Spinal cord (tissue), 10 donors: Measurements from ENCODE around the gene CTBP2. TPM values are rescaled to one million over a fixed set of nuclear protein-coding genes. Genes with fewer than 3 reads are reported as not detected.
A peak's percentile ranks its signal among the peaks of the same experiment; 100 is the strongest.

ENCODE experiments used
- DNase-seq, 6 donors: peaks; one replicate each; pipeline versions ENCODE4 v3.0.0 to v3.0.0-alpha.2; 2013 to 2015; ENCODE audit warnings: low spot score in 6 of 6, low read depth in 4 of 6
- H3K27ac ChIP-seq: one replicate; pipeline ENCODE4 v1.5.1; 2013; ENCODE audit warnings: low read depth, low read length, control low read depth
- H3K27me3 ChIP-seq: one replicate; pipeline ENCODE4 v1.6.1; 2013; ENCODE audit warnings: low read length; ENCODE audit not compliant: control insufficient read depth, insufficient read depth
- H3K36me3 ChIP-seq: one replicate; pipeline ENCODE4 v1.6.1; 2013; ENCODE audit warnings: low read length; ENCODE audit not compliant: control insufficient read depth, insufficient read depth
- H3K4me1 ChIP-seq: one replicate; pipeline ENCODE4 v1.6.1; 2013; ENCODE audit warnings: low read length; ENCODE audit not compliant: control insufficient read depth, insufficient read depth
- H3K4me3 ChIP-seq: one replicate; pipeline ENCODE4 v1.5.1; 2013; ENCODE audit warnings: low read depth, low read length, control low read depth
- H3K9me3 ChIP-seq: one replicate; pipeline ENCODE4 v1.6.1; 2013; ENCODE audit warnings: low read length; ENCODE audit not compliant: control insufficient read depth, insufficient read depth
- WGBS: methylation state at CpG from one replicate; pipeline ENCODE4 v1.1.5; 2013; ENCODE audit warnings: missing lambda C conversion rate; ENCODE audit not compliant: insufficient coverage; 5-methylcytosine and 5-hydroxymethylcytosine counted together
- polyA plus RNA-seq, 2 donors: library from polyadenylated mRNA; unstranded; fragments of 120-200 nt; gene quantifications; one replicate each; pipeline ENCODE4 v1.2.1, GENCODE V29; 2013; ENCODE audit not compliant: insufficient read length in 2 of 2
- total RNA-seq, 2 donors: library from RNA; depleted of rRNA in 1 of 2; stranded (reverse); fragments of 120-200 nt in 1 of 2; fragments of >200 nt in 1 of 2; gene quantifications; one replicate each; pipeline versions ENCODE4 v1.2.3 to v1.2.4, GENCODE V29; 2013 to 2014
- donor health status: healthy.

CTBP2 gene
- total and polyA plus RNA-seq, 4 donors: 44.2 to 96.2 (median 83.9) TPM

DNA sequence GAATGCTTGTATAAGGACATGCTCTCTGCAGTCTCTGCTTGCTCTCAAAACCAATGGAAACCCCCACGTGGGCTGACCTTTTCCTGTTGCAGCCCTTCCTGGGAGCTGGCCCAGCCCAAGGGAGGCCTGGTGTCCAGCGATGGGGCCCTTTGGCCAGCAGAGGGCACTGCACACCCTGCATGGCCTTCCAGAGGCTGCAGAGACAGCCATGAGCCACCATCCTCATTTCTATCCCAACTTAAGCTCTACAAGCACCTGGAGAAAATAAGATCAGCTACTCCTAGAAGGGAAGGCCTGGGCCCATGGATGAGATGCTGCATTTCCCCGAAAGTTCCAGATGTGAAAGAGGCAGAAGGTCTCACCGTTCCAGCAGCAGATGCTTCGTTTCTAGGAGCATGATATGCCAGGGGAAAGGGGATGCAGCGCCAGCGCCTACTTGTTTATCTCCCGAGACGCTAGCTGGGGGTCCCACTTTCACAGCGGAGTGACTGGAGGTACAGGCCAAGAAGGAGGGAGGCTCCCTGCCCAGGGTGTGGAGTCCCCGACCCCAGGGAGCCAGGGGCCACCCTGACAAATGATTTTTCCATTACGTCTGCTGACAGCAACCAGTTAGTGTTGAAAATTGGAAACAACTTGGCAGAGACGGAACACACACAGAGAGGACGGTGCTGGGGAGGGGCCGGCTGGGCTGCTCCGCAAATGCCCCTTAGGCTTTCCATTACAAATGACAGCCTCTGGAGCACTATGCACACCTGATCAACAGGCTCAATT, 112.1 kb downstream of the CTBP2 start:
- Histone ChIP-seq H3K4me1 (peaks cover 55% of the 10 kb centered on the region), H3K9me3 (no peaks in the 10 kb centered on the region), H3K36me3 (peaks cover 14% of the 10 kb centered on the region), H3K27me3 (no peaks in the 10 kb centered on the region), H3K4me3 (no peak overlapping the region), H3K27ac (peak overlapping the region; percentile 57)
- peak in 5 of 6 donors; percentile 71 to 93 (median 79) for DNase-seq
- WGBS: 22% methylated on average over 15 of the region's 16 CpGs

DNA sequence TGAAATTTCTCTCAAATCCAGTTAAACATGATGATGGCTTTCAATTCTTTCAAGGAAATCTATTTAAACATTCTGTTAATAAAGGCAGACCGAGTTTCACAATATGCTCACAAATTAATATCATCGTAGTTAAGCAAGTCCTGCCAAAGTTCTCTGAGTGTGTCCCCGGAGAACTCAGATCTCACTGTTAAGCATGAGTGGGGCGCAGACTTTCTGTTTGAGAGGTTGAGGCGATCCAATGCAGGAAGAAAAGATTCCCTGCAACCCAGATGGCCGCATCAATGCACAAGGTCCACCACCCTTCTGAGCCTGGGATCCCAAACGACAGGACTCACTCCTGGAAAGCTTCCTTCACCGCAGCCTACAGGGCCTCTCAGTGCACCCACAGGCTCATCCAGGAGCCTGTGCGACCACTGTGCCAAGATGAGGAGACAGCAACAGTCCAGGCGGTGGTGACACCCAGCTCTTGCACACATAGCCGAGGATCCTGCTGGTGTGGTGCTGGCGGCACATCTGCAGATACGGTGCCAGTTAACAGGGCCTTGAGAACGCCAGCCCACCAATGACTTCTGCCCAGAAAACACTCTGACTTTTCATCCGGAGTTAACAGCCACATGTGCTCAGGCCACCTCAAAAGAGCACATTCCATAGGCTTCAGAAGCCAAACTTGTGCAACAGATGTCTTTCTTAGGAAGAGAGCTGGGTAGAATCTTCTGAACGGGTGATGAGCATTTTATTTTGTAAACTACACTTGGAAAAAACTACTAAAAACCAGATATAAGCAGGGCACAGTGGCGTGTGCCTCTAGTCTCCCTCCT, 116.3 kb downstream of the CTBP2 start:
- Histone ChIP-seq H3K27ac (peak overlapping the region; percentile 6), H3K36me3 (peaks cover 2% of the 10 kb centered on the region), H3K4me1 (peaks cover 48% of the 10 kb centered on the region), H3K9me3 (no peaks in the 10 kb centered on the region), H3K4me3 (no peak overlapping the region), H3K27me3 (no peaks in the 10 kb centered on the region)
- DNase-seq: no peak
- WGBS: 76% methylated on average over 14 of the region's 17 CpGs

DNA sequence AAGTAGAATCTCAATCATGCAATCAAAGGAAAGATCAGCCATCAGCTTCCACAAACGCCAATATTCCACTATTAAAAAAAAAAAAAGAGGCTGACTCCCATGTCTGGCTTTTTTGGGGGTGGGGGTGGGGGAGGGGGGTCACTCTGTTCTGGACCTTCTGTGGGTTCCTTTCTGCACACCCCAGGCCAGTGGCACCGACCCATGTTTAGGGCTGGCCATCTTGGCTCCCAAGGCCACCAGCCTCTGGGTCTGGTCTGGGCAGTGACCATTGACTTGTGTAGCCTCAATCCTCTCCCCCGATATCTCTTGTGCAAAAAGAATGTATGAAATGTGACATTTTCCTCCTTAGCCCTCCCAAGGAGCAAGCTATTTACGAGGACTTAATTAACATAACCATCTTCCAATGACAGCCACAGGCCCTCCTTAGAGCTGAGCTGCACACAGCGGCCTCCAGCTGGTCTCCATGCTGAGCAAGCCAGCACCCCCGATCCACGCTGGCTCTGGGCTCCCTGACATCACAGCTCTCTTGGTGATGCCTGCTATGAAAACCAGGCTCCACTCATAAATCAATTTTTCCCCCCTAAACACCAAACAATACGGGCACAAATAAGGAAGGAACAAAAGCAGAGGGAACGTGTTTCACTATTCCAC, 118.4 kb downstream of the CTBP2 start:
- Histone ChIP-seq H3K36me3 (peaks cover 8% of the 10 kb centered on the region), H3K9me3 (no peaks in the 10 kb centered on the region), H3K27me3 (no peaks in the 10 kb centered on the region), H3K27ac (no peak overlapping the region), H3K4me3 (no peak overlapping the region), H3K4me1 (peaks cover 46% of the 10 kb centered on the region)
- 51% methylated on average over 5 of the region's 9 CpGs for WGBS
- peak in 2 of 6 donors; percentile 59 to 70 for DNase-seq

DNA sequence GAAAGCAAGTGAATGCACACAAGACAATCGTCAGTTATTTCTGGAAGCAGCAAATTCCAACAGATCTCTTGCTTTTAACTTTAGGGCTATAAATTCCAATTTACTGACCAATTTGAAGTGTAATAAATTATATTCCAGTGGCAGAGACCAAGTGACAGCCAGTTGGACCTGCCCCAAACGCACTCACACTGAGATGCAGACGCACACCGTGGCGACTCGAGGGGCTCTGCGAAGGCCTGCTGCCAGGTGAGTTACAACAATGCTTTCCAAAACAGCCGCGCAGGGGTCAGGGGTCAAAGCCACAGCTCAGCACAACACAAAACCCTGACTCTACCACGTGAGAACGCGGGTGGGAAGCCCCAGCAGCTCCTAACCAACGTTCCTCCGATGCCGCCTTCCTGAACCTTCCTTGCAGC, 121.0 kb downstream of the CTBP2 start:
- H3K27me3 ChIP-seq: no peaks in the 10 kb centered on the region
- no peak overlapping the region for H3K4me3 ChIP-seq
- no peak overlapping the region for H3K27ac ChIP-seq
- peaks cover 41% of the 10 kb centered on the region for H3K4me1 ChIP-seq
- no peak for DNase-seq
- H3K9me3 ChIP-seq: no peaks in the 10 kb centered on the region
- H3K36me3 ChIP-seq: peaks cover 8% of the 10 kb centered on the region
- 54% methylated on average over 14 of the region's 15 CpGs for WGBS

DNA sequence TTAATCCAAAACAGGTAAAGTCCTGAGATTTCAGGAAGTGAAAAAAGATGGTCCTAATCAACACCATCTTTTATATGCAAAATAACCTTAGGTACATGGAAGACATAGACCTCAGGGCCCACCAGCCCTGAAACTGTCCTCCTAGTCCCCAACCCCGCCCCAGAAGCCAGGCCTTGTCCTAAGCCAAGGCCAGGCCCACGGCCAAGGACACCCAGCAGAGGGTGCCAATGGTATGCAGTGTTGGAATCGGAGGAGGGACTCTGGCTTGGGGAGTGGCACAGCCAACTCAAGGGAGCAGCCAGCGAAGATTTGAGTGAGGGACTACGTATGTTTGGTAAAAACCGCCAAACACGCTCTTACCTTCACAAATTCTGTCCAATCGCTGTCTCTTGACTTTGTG, 121.7 kb downstream of the CTBP2 start:
- Histone ChIP-seq H3K27ac (no peak overlapping the region), H3K9me3 (no peaks in the 10 kb centered on the region), H3K4me1 (peaks cover 38% of the 10 kb centered on the region), H3K36me3 (peaks cover 13% of the 10 kb centered on the region), H3K4me3 (no peak overlapping the region), H3K27me3 (no peaks in the 10 kb centered on the region)
- DNase-seq: peak in 1 of 6 donors; percentile 55
- WGBS: 76% methylated on average over 7 of the region's 8 CpGs

DNA sequence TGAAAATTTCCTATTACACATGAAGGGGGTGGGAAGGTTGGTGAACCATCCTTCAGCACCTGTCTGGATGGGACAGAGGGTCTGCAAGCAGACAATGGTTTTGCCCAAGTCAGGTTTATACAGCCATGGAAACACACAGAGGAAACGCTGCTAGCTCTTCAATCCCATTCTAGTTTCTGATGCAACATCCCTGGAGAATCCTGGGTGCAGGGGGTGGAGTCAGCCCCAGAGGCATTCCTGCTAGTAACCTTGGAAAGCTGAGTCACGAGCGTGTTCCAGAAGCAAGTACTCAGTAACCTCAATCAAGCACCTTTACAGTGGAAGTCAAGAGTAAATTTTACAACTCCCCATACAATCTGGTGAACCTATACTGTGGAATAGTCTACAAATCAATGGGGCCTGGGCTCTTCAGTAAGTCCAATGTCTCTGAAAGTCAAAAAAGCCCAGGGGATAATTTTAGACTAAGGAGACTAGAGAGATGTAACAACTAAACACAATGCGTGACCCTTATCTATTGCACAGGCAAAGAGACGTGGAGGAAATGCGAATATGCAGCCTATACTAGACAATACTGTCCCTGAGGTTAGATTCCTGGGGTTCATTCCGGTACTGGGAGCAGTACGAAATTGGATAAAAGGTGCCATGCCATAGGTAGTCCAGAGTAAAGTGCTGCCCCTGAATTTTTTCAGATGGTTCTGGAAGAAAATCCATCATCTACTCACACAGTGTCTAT, 123.1 kb downstream of the CTBP2 start:
- no peak overlapping the region for H3K27ac ChIP-seq

DNA sequence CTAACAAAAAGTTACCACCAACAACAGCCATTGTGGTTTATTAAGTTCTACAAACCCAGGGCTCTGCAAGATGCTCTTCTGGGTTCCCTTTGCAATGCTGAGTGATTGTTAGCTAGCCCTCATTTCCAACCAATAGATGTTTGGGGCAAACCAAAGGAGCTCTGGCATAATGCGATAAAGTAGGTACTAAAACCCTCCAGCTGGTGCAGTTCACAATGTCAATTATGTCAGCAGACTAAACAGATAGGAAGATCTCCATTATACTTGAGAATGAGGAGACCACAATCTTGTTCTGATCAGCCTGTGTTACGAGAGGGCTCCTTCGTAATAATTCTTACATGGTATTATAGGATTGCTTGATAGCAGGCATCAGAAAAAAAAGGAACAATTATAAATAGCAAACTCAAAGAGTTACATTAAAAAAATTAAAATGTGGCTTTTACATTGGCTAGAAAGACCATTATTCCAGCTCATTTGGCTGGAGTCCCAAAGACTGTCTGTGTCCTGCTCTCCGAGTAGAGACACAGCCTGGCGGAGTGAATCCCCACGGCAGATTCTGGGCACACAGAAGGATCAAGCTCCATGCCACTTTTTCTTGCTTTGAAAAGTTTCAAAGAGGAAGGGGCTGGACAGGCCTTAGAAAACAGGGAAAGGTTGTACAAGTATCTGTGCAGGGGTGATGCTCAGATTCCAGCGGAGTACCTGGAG, 124.6 kb downstream of the CTBP2 start:
- H3K4me3 ChIP-seq: no peak overlapping the region
- no peaks in the 10 kb centered on the region for H3K27me3 ChIP-seq
- 31% methylated on average over 4 of the region's 7 CpGs for WGBS
- peaks cover 26% of the 10 kb centered on the region for H3K36me3 ChIP-seq
- DNase-seq: peak in 2 of 6 donors; percentile 77 to 80
- no peaks in the 10 kb centered on the region for H3K9me3 ChIP-seq
- peak overlapping the region; percentile 10 for H3K27ac ChIP-seq
- peaks cover 45% of the 10 kb centered on the region for H3K4me1 ChIP-seq

More for the DNA sequence above, 123.1 kb downstream of the CTBP2 start:
- Histone ChIP-seq H3K36me3 (peaks cover 23% of the 10 kb centered on the region), H3K27me3 (no peaks in the 10 kb centered on the region), H3K4me1 (peaks cover 44% of the 10 kb centered on the region), H3K4me3 (no peak overlapping the region), H3K9me3 (no peaks in the 10 kb centered on the region)
- no peak for DNase-seq
- no CpG with 5 or more reads among the region's 8 CpGs for WGBS

DNA sequence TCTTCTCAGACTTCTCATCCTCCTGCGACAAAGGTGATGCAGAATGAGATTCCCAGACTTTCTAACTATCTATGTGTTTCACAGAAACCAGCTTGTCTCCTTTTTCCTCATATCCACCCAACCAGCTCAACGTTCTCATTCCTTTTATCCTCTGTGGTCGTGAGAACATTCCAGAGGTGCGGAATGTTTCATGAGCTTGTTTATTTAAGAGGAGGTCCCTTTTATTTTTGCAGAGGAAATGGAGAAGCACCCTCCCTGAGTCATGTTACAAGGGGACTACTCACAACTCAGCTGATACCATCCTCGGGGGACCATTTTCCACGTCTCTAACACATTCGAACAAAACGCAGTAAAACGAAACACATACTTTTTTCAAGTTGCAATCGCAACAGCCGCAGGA, 125.2 kb downstream of the CTBP2 start:
- no peak for DNase-seq
- peaks cover 51% of the 10 kb centered on the region for H3K4me1 ChIP-seq
- H3K27ac ChIP-seq: peak overlapping the region; percentile 18
- H3K9me3 ChIP-seq: no peaks in the 10 kb centered on the region
- peaks cover 28% of the 10 kb centered on the region for H3K36me3 ChIP-seq
- 75% methylated on average over 8 of the region's 11 CpGs for WGBS
- H3K27me3 ChIP-seq: no peaks in the 10 kb centered on the region
- no peak overlapping the region for H3K4me3 ChIP-seq
